ENCODE measurements around the gene PPP1R3F.
A peak's percentile ranks its signal among the peaks of the same experiment; 100 is the strongest.

Gene PPP1R3F

GRCh38 chrX:49247916-49248811, 21.4 kb upstream of the PPP1R3F start:
- H3K4me3 ChIP-seq (ENCODE audit: low read length): no peak overlapping the region
- no peak for DNase-seq (ENCODE audit: low read depth, low spot score)

GRCh38 chrX:49249071-49249470, 20.5 kb upstream of the PPP1R3F start:
- H3K4me3 ChIP-seq (ENCODE audit: low read length): no peak overlapping the region
- no peak for DNase-seq (ENCODE audit: low read depth, low spot score)

- no peak overlapping the region for H3K4me3 ChIP-seq (ENCODE audit: low read length)
Observed at GRCh38 chrX:49249616-49250015, 20.0 kb upstream of the PPP1R3F start.

GRCh38 chrX:49250066-49250465, 19.5 kb upstream of the PPP1R3F start:
- no peak overlapping the region for H3K4me3 ChIP-seq (ENCODE audit: low read length)

More at GRCh38 chrX:49249616-49250015, 20.0 kb upstream of the PPP1R3F start:
- no peak for DNase-seq (ENCODE audit: low read depth, low spot score)

GRCh38 chrX:49250578-49250977, 19.0 kb upstream of the PPP1R3F start:
- no peak overlapping the region for H3K4me3 ChIP-seq (ENCODE audit: low read length)
- DNase-seq (ENCODE audit: low read depth, low spot score): no peak

More at GRCh38 chrX:49250066-49250465, 19.5 kb upstream of the PPP1R3F start:
- DNase-seq (ENCODE audit: low read depth, low spot score): no peak

- H3K4me3 ChIP-seq (ENCODE audit: low read length): no peak overlapping the region
- DNase-seq (ENCODE audit: low read depth, low spot score): no peak
Observed at GRCh38 chrX:49251325-49251724, 18.3 kb upstream of the PPP1R3F start.

- no peak for DNase-seq (ENCODE audit: low read depth, low spot score)
Observed at GRCh38 chrX:49254639-49255038, 15.0 kb upstream of the PPP1R3F start.

GRCh38 chrX:49256268-49256995, 13.2 kb upstream of the PPP1R3F start:
- DNase-seq (ENCODE audit: low read depth, low spot score): no peak
- H3K4me3 ChIP-seq (ENCODE audit: low read length): no peak overlapping the region

More at GRCh38 chrX:49254639-49255038, 15.0 kb upstream of the PPP1R3F start:
- H3K4me3 ChIP-seq (ENCODE audit: low read length): no peak overlapping the region

GRCh38 chrX:49257074-49257790, 12.4 kb upstream of the PPP1R3F start:
- H3K4me3 ChIP-seq (ENCODE audit: low read length): no peak overlapping the region
- DNase-seq (ENCODE audit: low read depth, low spot score): peak; percentile 18

- no peak overlapping the region for H3K4me3 ChIP-seq (ENCODE audit: low read length)
- no peak for DNase-seq (ENCODE audit: low read depth, low spot score)
Observed at GRCh38 chrX:49257846-49258748, 11.5 kb upstream of the PPP1R3F start.

GRCh38 chrX:49258749-49259124, 10.9 kb upstream of the PPP1R3F start:
- no peak overlapping the region for H3K4me3 ChIP-seq (ENCODE audit: low read length)
- DNase-seq (ENCODE audit: low read depth, low spot score): no peak

GRCh38 chrX:49260221-49260985, 9.2 kb upstream of the PPP1R3F start:
- no peak overlapping the region for H3K4me3 ChIP-seq (ENCODE audit: low read length)
- no peak for DNase-seq (ENCODE audit: low read depth, low spot score)

- H3K4me3 ChIP-seq (ENCODE audit: low read length): no peak overlapping the region
- no peak for DNase-seq (ENCODE audit: low read depth, low spot score)
Observed at GRCh38 chrX:49262603-49263002, 7.0 kb upstream of the PPP1R3F start.

- no peak overlapping the region for H3K4me3 ChIP-seq (ENCODE audit: low read length)
- DNase-seq (ENCODE audit: low read depth, low spot score): no peak
Observed at GRCh38 chrX:49263631-49264030, 6.0 kb upstream of the PPP1R3F start.

- no peak within 1 kb of the TSS for H3K4me3 ChIP-seq (ENCODE audit: low read length)
- DNase-seq (ENCODE audit: low read depth, low spot score): no peak
Observed at GRCh38 chrX:49264460-49264859, 5.1 kb upstream of the PPP1R3F start, which contains the start of gene FOXP3. Gene FOXP3 (minus strand): TSS chrX:49264710. CDS start chrX:49258505, 6,205 bp downstream.

- no peak overlapping the region for H3K4me3 ChIP-seq (ENCODE audit: low read length)
- DNase-seq (ENCODE audit: low read depth, low spot score): no peak
Observed at GRCh38 chrX:49266523-49267445, 2.8 kb upstream of the PPP1R3F start.

- H3K4me3 ChIP-seq (ENCODE audit: low read length): peak overlapping the region; percentile 70
- no peak for DNase-seq (ENCODE audit: low read depth, low spot score)
Observed at GRCh38 chrX:49268702-49269009, 937 bp upstream of the PPP1R3F start.

Measured in Jurkat, Clone E6-1 (cell line).